Measurements from ENCODE around the gene STK31. TPM values are rescaled to one million over a fixed set of nuclear protein-coding genes. Genes with fewer than 3 reads are reported as not detected.
A peak's percentile ranks its signal among the peaks of the same experiment; 100 is the strongest.
"Not testable (repeated sequence)": the region's sequence is repeated elsewhere in the genome, so short reads cannot be mapped to it uniquely, and the experiment has no call there.

STK31 gene
- total RNA-seq, 2 donors from 2014 or later = 0.26 to 0.80 TPM

DNA sequence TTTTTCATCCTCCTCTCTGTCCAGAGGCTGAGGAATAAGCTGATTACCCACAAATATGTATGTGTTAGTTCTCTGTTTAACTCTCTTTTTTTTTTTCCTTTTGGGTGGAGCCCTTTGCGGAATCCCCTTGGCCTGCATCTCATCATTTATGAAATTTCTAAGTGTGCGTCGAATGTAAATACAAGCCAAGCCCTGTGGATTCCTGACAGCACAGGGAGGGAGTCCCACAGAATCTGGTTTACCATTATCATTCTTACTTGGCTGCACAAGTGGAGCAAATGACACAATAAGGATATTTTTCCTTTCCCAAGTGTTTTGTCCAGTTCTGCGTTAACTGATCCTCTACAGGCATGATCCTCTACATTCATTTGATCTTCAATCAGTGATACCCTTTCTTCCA lies 11.4 kb downstream of the STK31 start:
- DNase-seq (no peak), ATAC-seq (no peak)
- Mint-ChIP-seq H3K36me3 (ENCODE audit: low read depth) (no peaks in the 10 kb centered on the region), H3K4me1 (no peaks in the 10 kb centered on the region), H3K27ac (peak overlapping the region; percentile 62), H3K27me3 (no peaks in the 10 kb centered on the region), H3K4me3 (no peak overlapping the region)
- no peaks in the 10 kb centered on the region for H3K9me3 ChIP-seq (ENCODE audit: control insufficient read depth, low read length, poor library complexity, severe bottlenecking)

DNA sequence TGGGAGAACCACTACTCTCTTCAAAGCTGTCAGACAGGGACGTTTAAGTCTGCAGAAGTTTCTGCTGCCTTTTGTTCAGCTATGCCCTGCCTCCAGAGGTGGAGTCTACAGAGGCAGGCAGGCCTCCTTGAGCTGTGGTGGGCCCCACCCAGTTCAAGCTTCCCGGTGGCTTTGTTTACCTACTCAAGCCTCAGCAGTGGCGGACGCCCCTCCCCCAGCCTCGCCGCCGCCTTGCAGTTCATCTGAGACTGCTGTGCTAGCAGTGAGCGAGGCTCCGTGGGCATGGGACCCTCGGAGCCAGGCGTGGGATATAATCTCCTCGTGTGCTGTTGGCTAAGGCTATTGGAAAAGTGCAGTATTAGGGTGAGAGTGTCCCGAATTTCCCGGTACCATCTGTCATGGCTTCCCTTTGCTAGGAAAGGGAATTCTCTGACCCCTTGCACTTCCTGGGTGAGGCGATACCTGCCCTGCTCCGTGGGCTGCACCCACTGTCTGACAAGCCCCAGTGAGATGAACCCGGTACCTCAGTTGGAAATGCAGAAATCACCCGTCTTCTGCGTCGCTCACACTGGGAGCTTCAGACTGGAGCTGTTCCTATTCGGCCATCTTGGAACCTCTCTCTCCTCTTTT lies 12.7 kb downstream of the STK31 start:
- not testable (repeated sequence) for H3K36me3 Mint-ChIP-seq (ENCODE audit: low read depth); H3K4me3 Mint-ChIP-seq; H3K4me1 Mint-ChIP-seq; H3K9me3 ChIP-seq (ENCODE audit: control insufficient read depth, low read length, poor library complexity, severe bottlenecking); DNase-seq; ATAC-seq; H3K27ac Mint-ChIP-seq; H3K27me3 Mint-ChIP-seq

DNA sequence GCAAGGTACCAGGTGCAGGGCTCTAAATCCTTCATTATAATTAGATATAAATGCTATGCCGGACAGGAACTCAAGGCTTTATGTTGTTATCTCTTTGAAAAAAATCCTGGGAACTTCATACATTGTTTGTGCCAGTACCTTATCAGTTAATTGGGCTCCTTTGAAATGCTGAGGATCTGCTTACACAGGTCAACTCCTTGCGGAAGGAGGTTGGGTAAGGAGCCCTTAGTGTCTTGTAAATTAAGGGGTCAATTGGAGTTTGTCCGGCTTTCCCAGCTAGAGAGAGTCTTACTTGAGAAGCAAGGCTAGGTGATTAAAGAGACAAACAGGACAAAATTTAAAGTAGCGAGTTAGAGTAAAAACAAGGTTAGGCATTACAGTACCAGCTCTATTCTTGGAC lies 14.1 kb downstream of the STK31 start:
- not testable (repeated sequence) for H3K4me1 Mint-ChIP-seq; DNase-seq; H3K27ac Mint-ChIP-seq; H3K27me3 Mint-ChIP-seq; H3K9me3 ChIP-seq (ENCODE audit: control insufficient read depth, low read length, poor library complexity, severe bottlenecking); H3K36me3 Mint-ChIP-seq (ENCODE audit: low read depth); H3K4me3 Mint-ChIP-seq; ATAC-seq

- H3K9me3 ChIP-seq (ENCODE audit: control insufficient read depth, low read length, poor library complexity, severe bottlenecking) = peaks cover 8% of the 10 kb centered on the region
- no peaks in the 10 kb centered on the region for H3K4me1 Mint-ChIP-seq
- H3K27me3 Mint-ChIP-seq = no peaks in the 10 kb centered on the region
- H3K4me3 Mint-ChIP-seq = no peak overlapping the region
- H3K36me3 Mint-ChIP-seq (ENCODE audit: low read depth) = peaks cover 3% of the 10 kb centered on the region
- ATAC-seq = no peak
- no peak overlapping the region for H3K27ac Mint-ChIP-seq
- DNase-seq = no peak
Measured at GRCh38 chr7:23742051-23742450, 32.0 kb downstream of the STK31 start.

DNA sequence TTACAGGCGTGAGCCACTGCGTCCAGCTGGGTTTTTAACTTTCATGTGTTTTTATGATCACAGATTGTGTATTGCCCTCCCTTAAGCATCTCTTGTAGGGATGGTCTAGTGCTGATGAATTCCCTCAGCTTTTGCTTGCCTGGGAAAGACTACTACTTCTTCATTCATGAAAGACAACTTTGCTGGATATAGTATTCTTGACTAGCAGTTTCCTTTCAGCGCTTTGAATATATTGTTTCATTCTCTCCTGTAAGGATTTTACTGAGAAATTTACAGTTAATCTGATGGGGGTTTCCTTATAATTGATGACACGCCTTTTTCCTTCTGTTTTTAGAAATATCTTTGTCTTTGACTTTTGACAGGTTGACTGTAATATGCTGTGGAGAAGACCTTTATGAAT lies 33.2 kb downstream of the STK31 start:
- Mint-ChIP-seq H3K27ac (no peak overlapping the region), H3K4me1 (no peaks in the 10 kb centered on the region), H3K4me3 (no peak overlapping the region), H3K27me3 (no peaks in the 10 kb centered on the region), H3K36me3 (ENCODE audit: low read depth) (peaks cover 3% of the 10 kb centered on the region)
- DNase-seq = no peak
- ATAC-seq = no peak
- peaks cover 8% of the 10 kb centered on the region for H3K9me3 ChIP-seq (ENCODE audit: control insufficient read depth, low read length, poor library complexity, severe bottlenecking)

DNA sequence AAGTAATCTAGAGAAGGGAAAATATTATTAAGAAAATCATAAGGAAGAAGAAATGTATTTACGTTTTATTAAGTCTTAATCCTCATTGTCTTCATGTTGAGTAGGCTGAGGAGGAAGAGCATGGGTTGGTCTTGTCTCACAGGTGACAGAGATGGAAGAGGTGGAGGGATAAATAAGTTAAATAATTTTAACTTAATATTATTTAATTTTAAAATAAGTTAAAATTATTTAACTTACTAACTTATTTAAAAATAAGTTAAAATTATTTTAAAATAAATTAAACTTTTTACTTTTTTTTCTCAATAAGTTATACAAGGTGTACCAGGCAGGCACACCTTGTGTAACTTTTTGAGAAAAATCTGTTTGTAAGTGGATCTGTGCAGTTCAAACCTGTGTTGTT lies 36.6 kb downstream of the STK31 start:
- Mint-ChIP-seq H3K36me3 (ENCODE audit: low read depth) (peaks cover 3% of the 10 kb centered on the region), H3K27me3 (no peaks in the 10 kb centered on the region), H3K27ac (no peak overlapping the region), H3K4me1 (no peaks in the 10 kb centered on the region), H3K4me3 (no peak overlapping the region)
- DNase-seq (no peak), ATAC-seq (no peak)
- H3K9me3 ChIP-seq (ENCODE audit: control insufficient read depth, low read length, poor library complexity, severe bottlenecking) = peaks cover 8% of the 10 kb centered on the region

DNA sequence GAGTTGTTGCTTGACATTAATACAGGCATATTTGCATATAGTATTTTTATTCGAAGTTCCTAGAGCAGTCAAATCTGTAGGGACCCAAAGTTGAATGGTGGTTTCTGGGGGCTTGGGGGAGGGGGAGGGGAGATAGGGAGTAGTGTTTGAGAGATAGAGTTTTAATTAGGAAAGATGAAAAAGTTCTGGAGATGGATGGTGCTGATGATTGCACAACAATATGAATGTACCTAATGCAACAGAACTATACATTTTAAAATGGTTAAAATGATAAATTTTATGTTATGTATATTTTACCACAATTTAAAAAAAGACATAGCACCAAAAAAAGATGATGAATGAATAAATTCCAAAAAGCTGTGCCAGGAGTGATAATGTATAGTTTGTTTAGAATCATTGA lies 41.8 kb downstream of the STK31 start:
- Mint-ChIP-seq H3K27ac (no peak overlapping the region), H3K27me3 (no peaks in the 10 kb centered on the region), H3K36me3 (ENCODE audit: low read depth) (peaks cover 2% of the 10 kb centered on the region), H3K4me1 (peaks cover 7% of the 10 kb centered on the region), H3K4me3 (no peak overlapping the region)
- ATAC-seq = no peak
- H3K9me3 ChIP-seq (ENCODE audit: control insufficient read depth, low read length, poor library complexity, severe bottlenecking) = no peaks in the 10 kb centered on the region
- no peak for DNase-seq

- ATAC-seq; H3K27me3 Mint-ChIP-seq; H3K9me3 ChIP-seq (ENCODE audit: control insufficient read depth, low read length, poor library complexity, severe bottlenecking); H3K4me3 Mint-ChIP-seq; H3K27ac Mint-ChIP-seq; DNase-seq; H3K36me3 Mint-ChIP-seq (ENCODE audit: low read depth): not testable (repeated sequence)
- H3K4me1 Mint-ChIP-seq = peaks cover 16% of the 10 kb centered on the region
Measured at GRCh38 chr7:23758839-23759238, 48.8 kb downstream of the STK31 start.

DNA sequence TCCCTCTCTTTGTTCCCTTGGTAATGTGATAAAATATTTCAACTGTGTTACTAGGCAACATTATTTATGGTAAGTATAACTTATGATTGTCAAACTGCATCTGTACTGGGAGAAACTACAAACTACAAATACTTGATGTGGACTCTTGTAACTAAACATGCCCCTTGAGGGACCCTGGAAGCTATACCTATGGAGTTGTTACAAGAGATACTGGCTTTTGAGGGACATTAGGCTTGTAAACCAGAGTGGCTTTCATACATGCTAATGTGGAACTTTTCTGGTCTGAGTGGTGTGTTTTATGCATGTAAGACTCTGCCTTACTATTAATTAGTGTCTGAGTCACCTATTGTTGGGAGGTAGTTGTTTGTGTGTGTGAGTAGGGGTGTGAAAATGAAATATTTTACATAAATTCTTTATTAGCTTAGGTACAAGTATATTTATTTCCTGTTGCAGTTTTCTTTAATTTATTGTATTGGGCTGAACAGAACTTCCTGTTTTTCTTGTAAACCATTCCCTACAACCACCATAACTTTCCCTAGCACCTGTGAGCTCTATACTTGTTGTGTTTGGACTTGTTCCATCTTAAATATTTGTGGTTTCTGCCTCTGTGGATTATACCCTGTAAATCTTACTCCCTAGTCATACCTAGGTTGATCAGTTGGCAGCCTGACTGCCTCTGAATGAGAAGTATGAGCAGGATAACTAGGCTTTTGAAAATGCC lies 49.8 kb downstream of the STK31 start:
- no peaks in the 10 kb centered on the region for H3K9me3 ChIP-seq (ENCODE audit: control insufficient read depth, low read length, poor library complexity, severe bottlenecking)
- Mint-ChIP-seq H3K4me1 (peaks cover 16% of the 10 kb centered on the region), H3K36me3 (ENCODE audit: low read depth) (peaks cover 2% of the 10 kb centered on the region), H3K27me3 (no peaks in the 10 kb centered on the region), H3K27ac (no peak overlapping the region), H3K4me3 (no peak overlapping the region)
- DNase-seq = no peak
- ATAC-seq = no peak

- H3K9me3 ChIP-seq (ENCODE audit: control insufficient read depth, low read length, poor library complexity, severe bottlenecking) = no peaks in the 10 kb centered on the region
- H3K27ac Mint-ChIP-seq = no peak overlapping the region
- DNase-seq (no peak), ATAC-seq (no peak)
- H3K36me3 Mint-ChIP-seq (ENCODE audit: low read depth) = no peaks in the 10 kb centered on the region
- peaks cover 1% of the 10 kb centered on the region for H3K4me1 Mint-ChIP-seq
- no peak overlapping the region for H3K4me3 Mint-ChIP-seq
- H3K27me3 Mint-ChIP-seq = peaks cover 7% of the 10 kb centered on the region
Measured at GRCh38 chr7:23765943-23766342, 55.9 kb downstream of the STK31 start.

DNA sequence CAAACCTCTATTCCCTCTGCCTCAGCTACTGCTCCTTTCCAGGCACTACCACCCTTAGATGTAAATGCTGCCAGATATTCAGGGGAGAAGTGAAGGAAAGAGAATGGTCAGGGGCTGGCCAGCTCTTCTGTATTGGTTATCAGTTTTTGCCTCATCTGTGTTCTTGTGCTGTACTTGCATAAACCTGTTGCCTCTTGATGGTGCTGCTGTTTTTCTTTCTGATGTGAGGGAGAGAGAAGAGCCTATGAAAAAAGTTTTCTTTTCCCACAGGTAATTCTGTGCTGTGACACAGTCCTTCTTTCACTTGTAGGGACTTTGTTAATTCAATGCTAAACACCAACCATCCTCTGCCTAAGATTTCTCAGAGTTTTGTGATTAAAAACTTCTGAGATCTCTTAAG lies 57.5 kb downstream of the STK31 start:
- DNase-seq = no peak

DNA sequence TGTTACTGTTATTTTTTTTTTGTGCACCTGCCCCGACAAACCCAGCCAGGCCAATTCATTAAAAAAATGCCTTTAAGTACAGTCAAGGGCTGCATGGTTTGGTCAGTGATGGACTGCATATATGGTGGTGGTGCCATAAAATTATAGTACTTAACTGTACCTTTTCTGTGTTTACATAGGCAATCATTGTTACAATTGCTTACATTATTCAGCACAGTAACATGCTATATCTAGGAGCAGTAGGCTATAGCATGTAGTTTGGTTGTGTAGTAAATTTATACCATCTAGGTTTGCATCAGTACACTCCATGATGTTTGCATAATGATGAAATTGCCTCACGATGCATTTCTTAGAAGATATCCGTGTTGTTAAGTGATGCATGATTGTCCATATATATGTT lies 58.0 kb downstream of the STK31 start:
- Mint-ChIP-seq H3K36me3 (ENCODE audit: low read depth) (no peaks in the 10 kb centered on the region), H3K4me3 (no peak overlapping the region), H3K27me3 (peaks cover 7% of the 10 kb centered on the region), H3K4me1 (no peaks in the 10 kb centered on the region), H3K27ac (no peak overlapping the region)
- ATAC-seq (no peak), DNase-seq (no peak)
- H3K9me3 ChIP-seq (ENCODE audit: control insufficient read depth, low read length, poor library complexity, severe bottlenecking) = no peaks in the 10 kb centered on the region

More for the DNA sequence above, 57.5 kb downstream of the STK31 start:
- Mint-ChIP-seq H3K27me3 (peaks cover 7% of the 10 kb centered on the region), H3K4me3 (no peak overlapping the region), H3K4me1 (no peaks in the 10 kb centered on the region), H3K27ac (no peak overlapping the region), H3K36me3 (ENCODE audit: low read depth) (no peaks in the 10 kb centered on the region)
- ATAC-seq = no peak
- H3K9me3 ChIP-seq (ENCODE audit: control insufficient read depth, low read length, poor library complexity, severe bottlenecking) = no peaks in the 10 kb centered on the region

- H3K27ac Mint-ChIP-seq, H3K27me3 Mint-ChIP-seq, H3K4me1 Mint-ChIP-seq: not testable (repeated sequence)
Measured at GRCh38 chr7:23779185-23779800, 69.3 kb downstream of the STK31 start.

GRCh38 chr7:23783115-23783514 lies 73.1 kb downstream of the STK31 start:
- no peak overlapping the region for H3K27ac Mint-ChIP-seq
- H3K4me3 Mint-ChIP-seq = no peak overlapping the region

More at GRCh38 chr7:23779185-23779800, 69.3 kb downstream of the STK31 start:
- H3K4me3 Mint-ChIP-seq; DNase-seq; H3K36me3 Mint-ChIP-seq (ENCODE audit: low read depth); H3K9me3 ChIP-seq (ENCODE audit: control insufficient read depth, low read length, poor library complexity, severe bottlenecking); ATAC-seq: not testable (repeated sequence)

More at GRCh38 chr7:23783115-23783514, 73.1 kb downstream of the STK31 start:
- Mint-ChIP-seq H3K4me1 (no peaks in the 10 kb centered on the region), H3K27me3 (no peaks in the 10 kb centered on the region), H3K36me3 (ENCODE audit: low read depth) (no peaks in the 10 kb centered on the region)
- H3K9me3 ChIP-seq (ENCODE audit: control insufficient read depth, low read length, poor library complexity, severe bottlenecking) = no peaks in the 10 kb centered on the region
- no peak for DNase-seq
- no peak for ATAC-seq

Measured in T-helper 17 cell (primary cell).